Lower leg skin (tissue), 3 donors: ENCODE data around the gene KRT28.

Experiments
- POLR2A ChIP-seq, 2 donors: fragments of 450-650 bp; IDR thresholded peaks; one replicate each; pipeline ENCODE4 v1.6.1; 2016 to 2017; ENCODE audit warnings: antibody characterized with exemption in 2 of 2, mild to moderate bottlenecking in 1 of 2, moderate library complexity in 1 of 2
- TF ChIP-seq, protein P1 (sequence below), 3 donors: fragments of 450-650 bp; IDR thresholded peaks; one replicate each; pipeline ENCODE4 v1.5.1; 2016; ENCODE audit warnings: antibody characterized with exemption in 3 of 3, mild to moderate bottlenecking in 3 of 3, moderate library complexity in 2 of 3

DNA sequence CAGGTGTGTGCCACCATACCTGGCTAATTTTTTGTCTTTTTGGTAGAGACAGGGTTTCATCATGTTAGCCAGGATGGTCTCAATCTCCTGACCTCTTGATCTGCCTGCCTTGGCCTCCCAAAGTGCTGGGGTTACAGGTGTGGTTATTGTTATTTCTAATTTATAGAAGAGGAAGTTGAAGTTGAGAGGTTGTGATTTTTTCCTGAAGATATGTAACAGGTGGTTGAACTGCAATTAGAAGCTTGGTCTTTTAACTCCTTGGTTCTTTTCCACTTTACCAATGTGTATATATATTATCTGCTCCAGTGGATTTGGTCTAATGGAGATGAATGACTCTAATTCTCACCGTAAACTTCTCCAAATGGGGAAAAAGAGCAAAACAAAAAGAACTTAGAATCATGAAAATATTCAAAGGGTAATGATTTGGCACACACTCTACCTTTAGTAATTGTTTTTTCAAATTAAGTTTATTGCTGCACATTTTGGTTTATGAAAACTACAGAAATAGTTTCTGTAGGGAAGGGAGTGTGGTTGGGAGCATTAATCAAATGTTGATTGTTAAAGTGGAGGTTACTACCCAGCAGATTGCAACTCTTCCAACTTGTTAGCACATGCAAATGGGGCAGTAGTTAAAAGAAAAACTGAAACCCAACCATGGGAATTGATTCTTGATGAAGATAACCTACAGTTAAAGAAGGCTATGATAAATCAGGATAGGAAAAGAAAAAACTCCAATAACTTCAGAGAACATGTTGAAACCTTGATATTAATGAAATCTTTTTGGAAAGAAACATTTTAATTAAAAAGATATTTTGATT lies 24.5 kb upstream of the KRT28 start:
- TF ChIP-seq, protein P1, sequence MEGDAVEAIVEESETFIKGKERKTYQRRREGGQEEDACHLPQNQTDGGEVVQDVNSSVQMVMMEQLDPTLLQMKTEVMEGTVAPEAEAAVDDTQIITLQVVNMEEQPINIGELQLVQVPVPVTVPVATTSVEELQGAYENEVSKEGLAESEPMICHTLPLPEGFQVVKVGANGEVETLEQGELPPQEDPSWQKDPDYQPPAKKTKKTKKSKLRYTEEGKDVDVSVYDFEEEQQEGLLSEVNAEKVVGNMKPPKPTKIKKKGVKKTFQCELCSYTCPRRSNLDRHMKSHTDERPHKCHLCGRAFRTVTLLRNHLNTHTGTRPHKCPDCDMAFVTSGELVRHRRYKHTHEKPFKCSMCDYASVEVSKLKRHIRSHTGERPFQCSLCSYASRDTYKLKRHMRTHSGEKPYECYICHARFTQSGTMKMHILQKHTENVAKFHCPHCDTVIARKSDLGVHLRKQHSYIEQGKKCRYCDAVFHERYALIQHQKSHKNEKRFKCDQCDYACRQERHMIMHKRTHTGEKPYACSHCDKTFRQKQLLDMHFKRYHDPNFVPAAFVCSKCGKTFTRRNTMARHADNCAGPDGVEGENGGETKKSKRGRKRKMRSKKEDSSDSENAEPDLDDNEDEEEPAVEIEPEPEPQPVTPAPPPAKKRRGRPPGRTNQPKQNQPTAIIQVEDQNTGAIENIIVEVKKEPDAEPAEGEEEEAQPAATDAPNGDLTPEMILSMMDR (IDR thresholded peaks at IDR 0.05), result no peak
- no peak for TF ChIP-seq POLR2A (IDR thresholded peaks at IDR 0.05)
